Natural killer cell (primary cell): ENCODE measurements around the gene TTC21B. TPM values are rescaled to one million over a fixed set of nuclear protein-coding genes. Genes with fewer than 3 reads are reported as not detected.

ENCODE experiments used
- ATAC-seq, 3 donors: fragments of 150-1000 bp in 2 of 3; fragments of 200-7000 bp in 1 of 3; cut with Tn5 transposase; 1 replicate in 1 of 3; 2 replicates in 2 of 3; pipeline ENCODE4 v1.10.0; 2021; ENCODE audit warnings: mild to moderate bottlenecking in 2 of 3, moderate library complexity in 2 of 3
- DNase-seq, 2 donors: peaks; one replicate each; pipeline versions ENCODE4 v3.0.0 to v3.0.0-alpha.2; 2013 to 2021; ENCODE audit warnings: mixed read lengths in 1 of 2
- H3K27ac ChIP-seq: one replicate; pipeline ENCODE4 v1.5.1; 2013; ENCODE audit warnings: mild to moderate bottlenecking, low read length
- H3K27me3 ChIP-seq: one replicate; pipeline ENCODE4 v1.6.1; 2013; ENCODE audit warnings: low read length; ENCODE audit not compliant: control insufficient read depth, insufficient read depth
- H3K36me3 ChIP-seq: one replicate; pipeline ENCODE4 v1.6.1; 2013; ENCODE audit warnings: low read length; ENCODE audit not compliant: control insufficient read depth, insufficient read depth
- H3K4me1 ChIP-seq: one replicate; pipeline ENCODE4 v1.6.1; 2013; ENCODE audit warnings: low read length; ENCODE audit not compliant: control insufficient read depth, insufficient read depth
- H3K4me3 ChIP-seq: one replicate; pipeline ENCODE4 v1.5.1; 2013; ENCODE audit warnings: low read length
- H3K9me3 ChIP-seq: one replicate; pipeline ENCODE4 v1.6.1; 2013; ENCODE audit warnings: low read length; ENCODE audit not compliant: control insufficient read depth, insufficient read depth
- H3K27ac Mint-ChIP-seq, 2 donors: one replicate each; pipeline ENCODE4 v1.8.0; 2022; ENCODE audit warnings: mild to moderate bottlenecking in 2 of 2, mixed read lengths in 2 of 2, moderate library complexity in 1 of 2
- H3K27me3 Mint-ChIP-seq, 2 donors: one replicate each; pipeline ENCODE4 v1.8.0; 2022; ENCODE audit warnings: low read depth in 2 of 2, mixed read lengths in 2 of 2
- H3K36me3 Mint-ChIP-seq: one replicate; pipeline ENCODE4 v1.8.0; 2022; ENCODE audit warnings: mixed read lengths
- H3K4me1 Mint-ChIP-seq, 2 donors: one replicate each; pipeline ENCODE4 v1.8.0; 2022; ENCODE audit warnings: mixed read lengths in 2 of 2
- H3K4me3 Mint-ChIP-seq: one replicate; pipeline ENCODE4 v1.8.0; 2022; ENCODE audit warnings: mild to moderate bottlenecking, moderate library complexity, mixed read lengths
- H3K9me3 Mint-ChIP-seq, 2 donors: one replicate each; pipeline ENCODE4 v1.8.0; 2022; ENCODE audit warnings: mixed read lengths in 2 of 2
- CTCF ChIP-seq: fragments of 200-600 bp; IDR thresholded peaks from one replicate; pipeline ENCODE4 v1.8.0; 2022; ENCODE audit warnings: antibody characterized with exemption
- WGBS: methylation state at CpG from one replicate; pipeline ENCODE4 v1.1.7; 2013; ENCODE audit warnings: missing lambda C conversion rate; ENCODE audit not compliant: insufficient coverage; 5-methylcytosine and 5-hydroxymethylcytosine counted together
- intact Hi-C: fragments of 100-400 bp; cut with micrococcal nuclease; formaldehyde crosslinking; loops from one replicate; pipeline ENCODE4 v1.14.2; 2022
- total RNA-seq, 4 donors: library from RNA; stranded (reverse); fragments of 120-200 nt in 1 of 4; gene quantifications; one replicate each; pipeline versions ENCODE4 v1.2.3 to v1.2.4, GENCODE V29; 2013 to 2022

The TTC21B gene
- total RNA-seq, 3 donors from 2014 or later (not counting 1 experiment from before 2014, with no cell fraction given): 31.7 to 40.1 (median 34.3) TPM

GRCh38 chr2:165843351-165843750, 110.2 kb downstream of the TTC21B start:
- no peak overlapping the region for H3K4me3 ChIP-seq
- no peak overlapping the region for H3K4me3 Mint-ChIP-seq
- H3K27ac ChIP-seq: no peak overlapping the region
- peaks cover 0 to 5% of the 10 kb centered on the region in 2 donors for H3K4me1 Mint-ChIP-seq
- TF ChIP-seq CTCF: no peak
- no peak overlapping the region for H3K27ac Mint-ChIP-seq
- intact Hi-C loops: no loop called here
- H3K36me3 Mint-ChIP-seq: no peaks in the 10 kb centered on the region
- H3K27me3 Mint-ChIP-seq: no peaks in the 10 kb centered on the region
- no peaks in the 10 kb centered on the region for H3K9me3 Mint-ChIP-seq
- H3K36me3 ChIP-seq: no peaks in the 10 kb centered on the region
- no peak for ATAC-seq
- no peaks in the 10 kb centered on the region for H3K27me3 ChIP-seq
- WGBS: 100% methylated on average over 1 of the region's 1 CpG
- no peak for DNase-seq
- H3K9me3 ChIP-seq: no peaks in the 10 kb centered on the region
- H3K4me1 ChIP-seq: no peaks in the 10 kb centered on the region

GRCh38 chr2:165840333-165840958, 113.1 kb downstream of the TTC21B start:
- Mint-ChIP-seq H3K27me3 (no peaks in the 10 kb centered on the region), H3K9me3 (no peaks in the 10 kb centered on the region), H3K36me3 (no peaks in the 10 kb centered on the region), H3K4me1 (peaks cover 0 to 5% of the 10 kb centered on the region in 2 donors), H3K27ac (no peak overlapping the region), H3K4me3 (no peak overlapping the region)
- H3K27ac ChIP-seq: no peak overlapping the region
- ATAC-seq: no peak
- no peaks in the 10 kb centered on the region for H3K9me3 ChIP-seq
- H3K4me3 ChIP-seq: no peak overlapping the region
- DNase-seq: no peak
- H3K36me3 ChIP-seq: no peaks in the 10 kb centered on the region
- H3K27me3 ChIP-seq: no peaks in the 10 kb centered on the region
- TF ChIP-seq CTCF: no peak
- H3K4me1 ChIP-seq: no peaks in the 10 kb centered on the region
- intact Hi-C loops: no loop called here

DNA sequence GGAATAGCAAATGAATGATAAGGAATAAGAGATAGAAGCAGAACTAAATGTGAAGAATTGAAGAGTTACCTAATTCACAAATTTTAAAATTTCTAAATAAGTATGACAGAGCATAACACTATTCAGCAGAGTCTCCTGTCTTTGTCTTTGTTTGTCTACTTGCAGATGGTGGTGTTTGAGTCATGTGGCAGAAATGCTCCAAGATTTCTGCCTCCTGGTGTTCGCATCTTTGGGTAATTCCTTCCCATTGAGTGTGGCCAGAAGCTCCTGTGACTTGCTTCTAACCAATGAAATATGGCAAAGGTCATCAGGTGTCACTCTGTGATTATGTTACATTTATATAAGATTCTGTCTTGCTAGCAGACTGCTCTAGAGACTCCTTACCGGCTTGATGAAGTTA, 114.0 kb downstream of the TTC21B start:
- DNase-seq: no peak

More for the DNA sequence above, 114.0 kb downstream of the TTC21B start:
- Histone ChIP-seq H3K4me1 (no peaks in the 10 kb centered on the region), H3K27me3 (no peaks in the 10 kb centered on the region), H3K27ac (no peak overlapping the region), H3K9me3 (no peaks in the 10 kb centered on the region), H3K4me3 (no peak overlapping the region), H3K36me3 (no peaks in the 10 kb centered on the region)
- no peak overlapping the region for H3K4me3 Mint-ChIP-seq
- H3K27ac Mint-ChIP-seq: no peak overlapping the region
- H3K4me1 Mint-ChIP-seq: peaks cover 0 to 5% of the 10 kb centered on the region in 2 donors
- ATAC-seq: no peak
- H3K27me3 Mint-ChIP-seq: no peaks in the 10 kb centered on the region
- H3K36me3 Mint-ChIP-seq: no peaks in the 10 kb centered on the region
- no peak for TF ChIP-seq CTCF
- 96% methylated on average over 2 of the region's 2 CpGs for WGBS
- no peaks in the 10 kb centered on the region for H3K9me3 Mint-ChIP-seq
- intact Hi-C loops: no loop called here
